ENCODE results near the gene ZNF474.

Gene ZNF474

DNA sequence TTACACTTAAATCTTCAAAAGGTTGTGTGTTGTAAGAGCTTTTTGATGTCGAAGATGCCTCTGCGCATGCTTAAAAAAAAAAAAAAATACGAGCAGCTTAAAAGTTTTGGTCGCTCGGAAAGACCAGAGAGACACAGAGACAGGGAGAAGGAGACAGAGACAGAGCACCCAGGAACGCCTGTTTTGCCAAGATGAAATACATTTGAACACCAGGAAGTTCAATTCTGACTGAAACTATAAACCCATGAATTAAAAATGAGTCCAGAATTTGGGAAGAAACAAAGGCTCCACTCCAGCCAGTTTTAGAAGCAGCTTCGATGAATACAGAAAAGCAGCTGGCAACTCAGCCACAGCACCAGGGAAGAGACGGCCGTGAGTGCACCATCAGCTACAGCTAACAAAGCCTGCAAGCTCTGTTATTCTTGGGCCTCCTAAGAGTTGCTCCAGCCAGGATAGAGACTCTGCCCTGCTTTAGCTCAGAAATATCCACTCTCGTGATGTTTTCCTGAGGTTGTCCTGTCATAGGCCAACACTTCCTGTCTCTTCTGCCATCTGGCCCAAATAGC is 2.5 kb upstream of the ZNF474 start:
- TF ChIP-seq GATA3 (IDR thresholded peaks at IDR 0.05; ENCODE audit: low read depth, low read length) (no peak), GATA2 (IDR thresholded peaks at IDR 0.05; ENCODE audit: low read depth, low read length) (no peak)

DNA sequence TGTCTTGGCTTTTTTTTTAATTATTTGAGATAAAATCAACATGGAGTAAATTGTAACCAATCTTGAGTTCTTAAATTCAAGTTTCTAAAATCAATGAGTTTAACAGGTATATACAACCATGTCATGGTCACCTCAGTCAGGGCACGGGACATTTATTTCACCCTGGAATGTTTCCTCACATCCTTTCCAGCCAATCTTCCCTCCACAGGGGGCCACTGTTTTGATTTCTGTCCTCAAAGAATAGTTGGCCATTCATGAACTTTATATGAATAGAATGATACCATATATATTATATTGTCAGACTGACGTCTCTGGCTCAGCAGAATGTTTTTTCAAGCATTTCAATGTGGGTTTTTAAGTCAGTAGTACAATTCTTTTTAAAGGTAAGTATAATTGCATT is 806 bp downstream of the ZNF474 start:
- no peak for TF ChIP-seq GATA2 (IDR thresholded peaks at IDR 0.05; ENCODE audit: low read depth, low read length)

DNA sequence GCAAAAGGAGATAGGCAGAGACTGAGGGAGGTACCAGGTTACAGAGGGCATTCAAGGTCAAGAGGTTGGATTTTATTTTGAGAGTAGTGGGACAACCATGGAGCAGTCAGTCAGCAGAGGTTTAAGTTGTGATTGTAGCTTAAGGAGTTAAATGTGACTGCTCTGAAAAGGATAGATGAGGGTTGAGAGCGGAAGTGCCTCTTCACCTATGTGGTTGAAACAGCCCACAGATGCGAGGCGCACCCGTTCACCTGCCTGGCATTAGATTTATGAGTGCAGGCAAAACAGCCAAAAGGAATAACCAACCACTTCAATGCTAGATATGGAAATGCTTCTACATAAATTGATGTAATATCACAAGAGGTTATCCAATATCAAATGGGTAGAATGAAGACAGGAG is 8.4 kb downstream of the ZNF474 start:
- TF ChIP-seq GATA2 (IDR thresholded peaks at IDR 0.05; ENCODE audit: low read depth, low read length) (no peak), GATA3 (IDR thresholded peaks at IDR 0.05; ENCODE audit: low read depth, low read length) (no peak)

DNA sequence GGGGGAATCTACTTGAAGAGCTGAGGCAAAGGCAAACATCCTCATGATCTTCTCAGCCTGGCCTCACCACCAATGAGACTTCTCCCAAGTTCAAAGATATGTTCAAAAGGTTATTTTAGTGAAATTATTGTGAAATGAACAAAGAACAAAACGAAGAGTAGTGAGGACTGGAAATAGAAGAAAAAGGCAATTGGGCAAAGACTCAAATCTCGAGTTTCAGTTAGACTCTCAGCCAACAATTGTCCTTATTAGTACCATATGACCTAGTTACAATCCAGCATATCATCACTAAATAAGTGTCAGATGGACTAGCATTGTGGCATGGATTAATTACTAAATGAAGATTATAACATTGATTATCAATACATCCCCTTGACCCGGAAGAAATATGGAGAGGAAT is 9.0 kb downstream of the ZNF474 start:
- TF ChIP-seq GATA2 (IDR thresholded peaks at IDR 0.05; ENCODE audit: low read depth, low read length): no peak
- no peak for TF ChIP-seq GATA3 (IDR thresholded peaks at IDR 0.05; ENCODE audit: low read depth, low read length)

DNA sequence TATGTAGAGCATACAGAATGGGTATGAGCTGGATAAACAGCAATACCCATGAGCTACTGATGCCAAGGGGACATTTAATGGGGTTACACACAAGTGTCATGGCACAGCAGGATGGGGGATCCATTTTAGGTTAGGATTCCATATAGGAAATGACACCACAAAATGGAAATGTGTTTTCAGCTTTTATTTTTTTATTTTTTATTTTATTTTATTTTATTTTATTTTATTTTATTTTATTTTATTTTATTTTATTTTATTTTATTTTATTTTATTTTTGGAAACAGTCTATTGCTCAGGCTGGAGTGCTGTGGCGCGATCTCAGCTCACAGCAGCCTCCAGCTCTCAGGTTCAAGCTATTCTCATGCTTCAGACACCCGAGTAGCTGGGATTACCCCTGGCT is 11.6 kb downstream of the ZNF474 start:
- no peak for TF ChIP-seq GATA2 (IDR thresholded peaks at IDR 0.05; ENCODE audit: low read depth, low read length)
- TF ChIP-seq GATA3 (IDR thresholded peaks at IDR 0.05; ENCODE audit: low read depth, low read length): no peak

DNA sequence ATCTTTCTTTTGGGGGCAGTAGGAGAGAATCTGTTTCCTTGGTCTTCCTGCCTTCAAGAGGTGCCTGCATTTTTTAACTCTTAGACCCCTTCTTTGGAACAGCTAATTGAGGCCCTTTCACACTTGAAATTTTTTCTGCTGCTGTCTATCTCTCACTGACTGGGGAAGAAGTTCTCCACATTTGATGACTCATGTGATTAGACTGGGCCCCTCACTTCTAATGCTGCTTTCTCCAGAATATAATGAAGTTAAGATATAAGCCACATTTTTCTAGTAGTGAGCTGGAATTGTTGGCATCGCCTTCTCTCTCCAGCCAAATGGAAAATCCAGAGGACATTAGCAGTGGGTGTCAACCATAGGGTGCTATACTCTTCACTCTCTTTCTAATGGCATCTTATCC is 12.4 kb downstream of the ZNF474 start:
- TF ChIP-seq GATA2 (IDR thresholded peaks at IDR 0.05; ENCODE audit: low read depth, low read length) (no peak), GATA3 (IDR thresholded peaks at IDR 0.05; ENCODE audit: low read depth, low read length) (no peak)

DNA sequence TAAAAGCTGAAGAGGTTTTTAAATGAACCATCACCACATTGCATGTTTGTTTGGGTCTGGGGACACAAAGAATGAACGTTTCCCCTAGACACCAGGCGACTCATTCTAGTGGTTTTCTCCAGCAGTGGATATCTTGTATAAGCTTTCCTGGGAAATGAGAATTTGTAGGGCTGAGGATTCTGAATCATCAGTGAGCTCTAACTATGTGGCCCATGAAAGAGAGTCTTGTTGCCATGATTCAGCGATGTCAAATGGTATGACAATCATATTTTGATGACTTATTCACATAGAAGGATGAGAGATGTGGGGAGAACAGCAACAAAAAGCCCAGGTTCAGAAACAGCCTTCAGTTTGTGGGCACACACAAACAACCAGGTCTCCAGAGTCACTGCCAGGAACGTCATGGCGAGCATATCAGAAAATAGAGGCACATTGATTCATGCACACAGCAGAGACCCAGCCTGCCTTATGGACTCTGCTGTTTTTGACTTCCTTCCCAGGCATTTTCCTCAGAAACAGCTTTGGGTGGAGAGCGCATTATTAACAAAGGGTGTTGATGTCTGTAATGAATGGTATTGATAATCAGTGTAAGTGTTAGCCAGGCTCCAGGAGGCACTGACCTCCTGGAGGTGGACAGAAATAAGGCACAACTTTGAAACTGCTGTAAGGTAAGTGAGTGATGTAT is 13.3 kb downstream of the ZNF474 start:
- no peak for TF ChIP-seq GATA2 (IDR thresholded peaks at IDR 0.05; ENCODE audit: low read depth, low read length)
- TF ChIP-seq GATA3 (IDR thresholded peaks at IDR 0.05; ENCODE audit: low read depth, low read length): no peak

DNA sequence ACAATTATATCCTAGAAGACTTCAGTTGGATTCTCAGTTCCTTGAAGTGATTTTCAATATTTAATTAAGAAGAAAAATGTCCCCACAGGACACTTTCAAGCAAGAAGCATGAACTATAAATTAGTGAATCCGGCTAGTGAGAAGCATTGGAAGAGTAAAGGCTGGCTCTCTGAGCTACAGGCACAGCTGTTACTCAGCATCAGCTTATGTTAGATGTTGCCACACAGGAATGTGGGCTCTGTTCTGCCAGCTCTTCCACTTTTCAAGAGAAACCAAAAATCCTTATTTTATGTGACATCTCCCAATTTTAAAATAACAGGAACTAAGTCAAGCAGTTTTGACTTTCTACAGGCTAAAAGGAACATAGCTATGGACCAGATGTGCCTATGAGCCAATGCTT is 14.9 kb downstream of the ZNF474 start:
- TF ChIP-seq GATA3 (IDR thresholded peaks at IDR 0.05; ENCODE audit: low read depth, low read length) (no peak), GATA2 (IDR thresholded peaks at IDR 0.05; ENCODE audit: low read depth, low read length) (no peak)

DNA sequence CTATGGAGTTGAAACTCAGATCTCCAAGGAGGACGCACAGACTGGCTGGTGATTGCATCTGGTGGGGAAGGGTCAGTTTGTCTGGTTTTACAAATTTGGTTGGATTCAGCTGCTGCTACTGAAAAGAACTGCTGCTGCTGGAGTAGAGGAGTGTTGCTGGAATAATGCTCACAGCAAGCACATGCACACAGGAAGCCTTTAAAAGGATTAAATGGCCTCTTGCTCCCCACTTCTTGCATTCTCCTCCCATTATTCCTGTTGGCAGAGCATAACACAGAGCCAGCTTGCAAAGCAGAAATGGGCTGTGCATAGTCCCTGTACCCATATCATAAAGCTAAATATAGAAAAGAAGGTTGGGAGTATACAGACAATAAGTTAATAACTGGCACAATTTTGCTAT is 16.6 kb downstream of the ZNF474 start:
- TF ChIP-seq GATA2 (IDR thresholded peaks at IDR 0.05; ENCODE audit: low read depth, low read length) (no peak), GATA3 (IDR thresholded peaks at IDR 0.05; ENCODE audit: low read depth, low read length) (no peak)

DNA sequence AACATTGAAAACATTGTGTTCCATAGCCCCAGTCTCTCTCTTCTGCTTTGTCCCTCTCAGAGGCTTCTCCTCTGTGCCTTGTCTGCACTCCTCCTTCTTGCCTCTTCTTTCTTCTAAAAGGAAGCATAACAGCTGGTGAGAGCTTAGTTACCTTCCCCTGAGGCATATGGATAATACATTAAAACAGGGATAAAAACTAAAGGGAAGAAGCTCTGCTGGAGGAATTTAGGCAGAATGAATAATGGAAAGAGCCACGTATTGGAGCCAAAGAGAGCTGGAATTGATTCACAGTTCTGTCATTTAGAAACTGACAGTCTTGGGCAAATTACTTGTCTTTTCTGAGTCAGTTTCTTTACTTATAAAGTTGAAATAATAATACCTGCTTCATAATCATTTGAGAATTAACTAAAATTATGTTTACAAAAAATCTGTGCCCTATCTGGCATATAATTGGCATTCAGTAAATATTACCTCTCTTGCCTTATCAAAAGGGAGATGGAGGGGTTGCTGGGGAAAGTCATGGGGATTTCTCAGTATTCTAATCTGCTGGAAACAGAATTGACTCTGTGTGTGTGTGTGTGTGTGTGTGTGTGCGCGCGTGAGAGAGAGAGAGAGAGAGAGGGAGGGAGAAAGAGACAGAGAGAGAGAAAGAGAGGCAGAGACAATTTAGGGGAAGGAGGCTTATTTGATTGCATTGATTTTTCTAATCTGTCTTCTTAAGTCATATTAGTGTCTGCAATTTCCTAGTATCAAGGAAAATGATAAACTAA is 20.2 kb downstream of the ZNF474 start:
- TF ChIP-seq GATA2 (IDR thresholded peaks at IDR 0.05; ENCODE audit: low read depth, low read length): no peak
- no peak for TF ChIP-seq GATA3 (IDR thresholded peaks at IDR 0.05; ENCODE audit: low read depth, low read length)

DNA sequence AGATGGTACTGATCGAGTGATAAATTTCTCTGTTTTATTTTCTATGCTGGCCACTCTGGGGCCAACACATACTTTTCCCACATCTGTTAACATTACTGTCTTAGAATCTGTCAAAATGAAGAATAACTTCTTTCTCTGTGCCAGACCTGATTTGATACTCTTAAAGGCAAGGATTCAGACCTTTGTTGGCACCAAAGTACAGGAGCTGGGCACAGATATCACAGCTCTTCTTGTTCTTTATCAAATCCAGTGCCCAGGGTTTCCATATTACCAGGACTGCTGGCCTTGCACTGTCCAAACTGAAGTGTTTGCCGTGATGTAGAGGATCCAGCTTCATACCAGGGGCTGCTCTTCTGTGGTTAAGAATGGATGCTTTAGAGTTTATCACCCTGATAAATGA is 20.9 kb downstream of the ZNF474 start:
- TF ChIP-seq GATA2 (IDR thresholded peaks at IDR 0.05; ENCODE audit: low read depth, low read length): no peak
- no peak for TF ChIP-seq GATA3 (IDR thresholded peaks at IDR 0.05; ENCODE audit: low read depth, low read length)

DNA sequence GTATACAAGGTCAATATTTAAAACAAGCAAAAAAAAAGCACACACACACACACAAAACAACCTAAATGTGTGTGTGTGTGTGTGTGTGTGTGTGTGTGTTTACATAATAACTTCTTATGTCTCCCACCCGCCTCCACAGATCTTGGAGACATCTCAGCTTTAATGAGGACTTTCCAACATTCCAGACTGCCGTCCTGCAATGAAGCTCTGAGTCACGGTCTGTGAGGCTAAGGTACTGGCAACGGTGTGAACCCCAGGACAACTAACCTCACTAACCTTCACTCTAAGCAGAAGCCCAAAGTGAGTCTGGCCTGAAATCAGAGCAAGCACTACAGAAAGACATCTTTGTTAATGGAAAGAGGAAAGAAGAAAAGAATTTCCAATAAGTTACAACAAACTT is 22.3 kb downstream of the ZNF474 start:
- TF ChIP-seq GATA2 (IDR thresholded peaks at IDR 0.05; ENCODE audit: low read depth, low read length) (no peak), GATA3 (IDR thresholded peaks at IDR 0.05; ENCODE audit: low read depth, low read length) (no peak)

DNA sequence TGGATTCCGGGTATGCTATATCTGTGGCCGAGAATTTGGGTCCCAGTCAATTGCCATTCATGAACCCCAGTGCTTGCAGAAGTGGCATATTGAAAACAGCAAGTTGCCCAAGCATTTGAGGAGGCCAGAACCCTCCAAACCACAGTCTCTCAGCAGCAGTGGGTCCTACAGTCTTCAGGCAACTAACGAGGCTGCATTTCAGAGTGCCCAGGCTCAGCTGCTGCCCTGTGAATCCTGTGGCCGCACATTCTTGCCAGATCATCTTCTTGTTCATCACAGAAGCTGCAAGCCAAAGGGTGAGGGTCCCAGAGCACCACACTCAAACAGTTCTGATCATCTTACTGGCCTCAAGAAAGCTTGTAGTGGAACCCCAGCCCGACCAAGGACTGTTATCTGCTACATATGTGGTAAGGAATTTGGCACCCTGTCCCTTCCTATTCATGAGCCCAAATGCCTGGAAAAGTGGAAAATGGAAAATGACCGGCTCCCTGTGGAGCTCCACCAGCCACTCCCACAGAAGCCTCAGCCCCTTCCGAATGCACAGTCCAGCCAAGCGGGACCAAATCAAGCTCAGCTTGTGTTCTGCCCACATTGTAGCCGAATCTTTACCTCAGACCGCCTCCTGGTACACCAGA is 23.0 kb downstream of the ZNF474 start:
- TF ChIP-seq GATA3 (IDR thresholded peaks at IDR 0.05; ENCODE audit: low read depth, low read length) (no peak), GATA2 (IDR thresholded peaks at IDR 0.05; ENCODE audit: low read depth, low read length) (no peak)

DNA sequence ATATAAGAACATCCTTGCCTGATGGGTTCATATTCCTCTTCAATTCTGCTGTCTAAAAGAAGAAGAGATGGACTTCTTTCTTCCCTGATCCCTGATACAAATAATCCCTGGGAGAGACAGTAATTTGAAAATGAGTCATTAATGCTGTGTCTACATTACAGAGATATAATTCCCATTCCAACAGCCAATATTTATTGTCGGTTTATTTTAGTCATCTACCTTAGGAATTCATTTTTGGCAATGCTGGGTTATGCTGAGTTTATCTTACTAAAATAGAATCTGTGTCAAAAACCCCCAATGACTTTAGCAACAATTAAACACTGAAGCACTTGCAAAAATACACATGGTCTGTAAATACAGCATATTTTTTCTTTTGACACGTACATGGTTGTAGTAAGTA is 23.9 kb downstream of the ZNF474 start:
- TF ChIP-seq GATA3 (IDR thresholded peaks at IDR 0.05; ENCODE audit: low read depth, low read length) (no peak), GATA2 (IDR thresholded peaks at IDR 0.05; ENCODE audit: low read depth, low read length) (no peak)

DNA sequence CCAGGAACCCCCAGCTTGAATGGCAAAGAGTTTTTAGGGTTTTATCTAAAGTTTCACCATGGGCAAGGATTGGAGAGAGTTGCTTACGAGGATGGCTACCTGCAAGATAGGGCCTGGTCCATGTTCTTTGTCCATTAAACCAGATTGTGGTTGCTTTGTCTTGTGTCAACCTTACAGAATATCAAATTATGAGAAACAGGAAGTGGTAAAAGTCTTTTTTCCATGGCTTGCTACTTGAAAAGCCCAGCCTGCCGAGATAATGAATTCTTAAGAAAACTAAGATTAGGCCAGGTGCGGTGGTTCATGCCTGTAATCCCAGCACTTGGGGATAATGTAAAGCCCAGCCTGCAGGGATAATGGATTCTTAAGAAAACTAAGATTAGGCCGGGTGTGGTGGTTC is 24.4 kb downstream of the ZNF474 start:
- TF ChIP-seq GATA2 (IDR thresholded peaks at IDR 0.05; ENCODE audit: low read depth, low read length) (no peak), GATA3 (IDR thresholded peaks at IDR 0.05; ENCODE audit: low read depth, low read length) (no peak)

All from SH-SY5Y (cell line).